PC-9 (cell line): ENCODE results near the gene NRXN2.

Source experiments
- CTCF ChIP-seq: fragments of 200-600 bp; sonication (generic); conservative IDR thresholded peaks from 2 replicates; pipeline ENCODE4 v1.6.1; 2017; ENCODE audit warnings: mixed run types, antibody characterized with exemption, mild to moderate bottlenecking, moderate library complexity
- EZH2 ChIP-seq: fragments of 200-600 bp; sonication (generic); IDR thresholded peaks from 2 replicates; pipeline ENCODE4 v1.8.0; 2017; ENCODE audit warnings: antibody characterized with exemption, low read depth

- peak; percentile 97 for TF ChIP-seq CTCF
- no peak for TF ChIP-seq EZH2
Observed at GRCh38 chr11:64652586-64653387, 70.2 kb downstream of the NRXN2 start.
